GM12878 (cell line): ENCODE measurements around the gene NR3C1. TPM values are rescaled to one million over a fixed set of nuclear protein-coding genes. Genes with fewer than 3 reads are reported as not detected.
A peak's percentile ranks its signal among the peaks of the same experiment; 100 is the strongest.

Experiments
- BRCA1 ChIP-seq: IDR thresholded peaks from 2 replicates; pipeline ENCODE4 v1.6.1; 2011; ENCODE audit warnings: low read depth, low read length, improper control_type of control experiment
- CBFB ChIP-seq: IDR thresholded peaks from 2 replicates; pipeline ENCODE4 v1.6.1; 2016; ENCODE audit warnings: antibody characterized with exemption, low read depth
- CREB1 ChIP-seq: IDR thresholded peaks from 2 replicates; pipeline ENCODE4 v1.6.1; 2012; ENCODE audit warnings: low read depth, mild to moderate bottlenecking, inconsistent platforms
- FOXM1 ChIP-seq: IDR thresholded peaks from 2 replicates; pipeline ENCODE4 v1.6.1; 2012; ENCODE audit warnings: low read depth, mild to moderate bottlenecking, inconsistent platforms, low read length, moderate library complexity
- MEF2A ChIP-seq: IDR thresholded peaks from 2 replicates; pipeline ENCODE4 v1.6.1; 2011; ENCODE audit warnings: low read depth, mild to moderate bottlenecking, low read length, moderate library complexity; ENCODE audit not compliant: insufficient read depth
- MTA2 ChIP-seq: fragments of 450-650 bp; IDR thresholded peaks from 2 replicates; pipeline ENCODE4 v1.6.1; 2016; ENCODE audit warnings: low read depth, mild to moderate bottlenecking, moderate library complexity
- POU2F2 ChIP-seq: IDR thresholded peaks from 3 replicates; pipeline ENCODE4 v1.6.1; 2011; ENCODE audit warnings: low read depth, mild to moderate bottlenecking, low read length, borderline replicate concordance
- RAD21 ChIP-seq: IDR thresholded peaks from 2 replicates; pipeline ENCODE4 v1.6.1; 2011; ENCODE audit warnings: mild to moderate bottlenecking, low read depth, low read length, moderate library complexity; ENCODE audit not compliant: insufficient read depth
- RFX5 ChIP-seq: IDR thresholded peaks from 2 replicates; pipeline ENCODE4 v1.6.1; 2011; ENCODE audit warnings: low read depth, low read length, improper control_type of control experiment
- SIN3A ChIP-seq: IDR thresholded peaks from 2 replicates; pipeline ENCODE4 v1.6.1; 2012; ENCODE audit warnings: low read depth, low read length, improper control_type of control experiment
- SP1 ChIP-seq: IDR thresholded peaks from one replicate; pipeline ENCODE4 v1.6.1; 2011; ENCODE audit warnings: low read depth, low read length
- SRF ChIP-seq, 2 experiments: IDR thresholded peaks; 2 replicates each; pipeline ENCODE4 v1.6.1; 2011; ENCODE audit warnings: low read depth in 2 of 2, low read length in 2 of 2, mild to moderate bottlenecking in 1 of 2, moderate library complexity in 1 of 2
- WRNIP1 ChIP-seq: IDR thresholded peaks from 2 replicates; pipeline ENCODE4 v1.6.1; 2011; ENCODE audit warnings: low read depth, low read length, improper control_type of control experiment, borderline replicate concordance
- YY1 ChIP-seq: IDR thresholded peaks from 2 replicates; pipeline ENCODE4 v1.6.1; 2011; ENCODE audit warnings: low read depth, mild to moderate bottlenecking, low read length
- ZNF24 ChIP-seq: fragments of 450-650 bp; IDR thresholded peaks from 2 replicates; pipeline ENCODE4 v1.6.1; 2017; ENCODE audit warnings: antibody characterized with exemption, mild to moderate bottlenecking
- polyA plus RNA-seq, 11 experiments: library from polyadenylated mRNA; depleted of rRNA in 4 of 11; unstranded in 6 of 11; stranded (reverse) in 5 of 11; fragments of >200 nt; fragmentation: Nextera tagmentation in 4 of 11; fragmentation: Illumina TruSeq in 1 of 11; extraction: Ambion mirVana in 4 of 11; extraction: Trizol in 1 of 11; gene quantifications; 1 replicate in 1 of 11; 2 replicates in 10 of 11; pipeline versions ENCODE4 v1.2.1 to v1.2.3, GENCODE V29; 2011 to 2016; ENCODE audit warnings: inconsistent platforms in 2 of 11, missing spikeins in 2 of 11, low read depth in 1 of 11
- total RNA-seq, 4 experiments: library from RNA; depleted of rRNA in 3 of 4; stranded (reverse); fragments of >200 nt in 3 of 4; fragmentation: Illumina TruSeq in 1 of 4; extraction: Trizol in 1 of 4; gene quantifications; 2 replicates each; pipeline versions ENCODE4 v1.2.1 to v1.2.3, GENCODE V29; 2013 to 2021
- TF ChIP-seq, protein P1 (sequence below): fragments of 450-650 bp; formaldehyde crosslinking; IDR thresholded peaks from 2 replicates; pipeline ENCODE4 v1.4.0; 2020; ENCODE audit warnings: mild to moderate bottlenecking, moderate library complexity
- TF ChIP-seq, protein P2 (sequence below): IDR thresholded peaks from 2 replicates; pipeline ENCODE4 v1.6.1; 2011; ENCODE audit warnings: borderline replicate concordance, low read depth, mild to moderate bottlenecking, moderate library complexity, low read length; ENCODE audit not compliant: insufficient read depth, poor library complexity, severe bottlenecking
- TF ChIP-seq, protein P3 (sequence below): IDR thresholded peaks from 2 replicates; pipeline ENCODE4 v1.6.1; 2012; ENCODE audit warnings: improper control_type of control experiment, low read depth, low read length; ENCODE audit not compliant: insufficient replicate concordance
- TF ChIP-seq, protein P4 (sequence below): fragments of 450-650 bp; IDR thresholded peaks from 2 replicates; pipeline ENCODE4 v1.6.1; 2017; ENCODE audit warnings: borderline replicate concordance

Gene NR3C1
- total and polyA plus RNA-seq, 10 of the 15 experiments (the other 5 are each of a cell fraction or from before 2014, with no cell fraction given), result 49.7 to 141 (median 109) TPM

GRCh38 chr5:143427122-143427735, 23.7 kb upstream of the NR3C1 start (continued):
- TF ChIP-seq, protein P1, sequence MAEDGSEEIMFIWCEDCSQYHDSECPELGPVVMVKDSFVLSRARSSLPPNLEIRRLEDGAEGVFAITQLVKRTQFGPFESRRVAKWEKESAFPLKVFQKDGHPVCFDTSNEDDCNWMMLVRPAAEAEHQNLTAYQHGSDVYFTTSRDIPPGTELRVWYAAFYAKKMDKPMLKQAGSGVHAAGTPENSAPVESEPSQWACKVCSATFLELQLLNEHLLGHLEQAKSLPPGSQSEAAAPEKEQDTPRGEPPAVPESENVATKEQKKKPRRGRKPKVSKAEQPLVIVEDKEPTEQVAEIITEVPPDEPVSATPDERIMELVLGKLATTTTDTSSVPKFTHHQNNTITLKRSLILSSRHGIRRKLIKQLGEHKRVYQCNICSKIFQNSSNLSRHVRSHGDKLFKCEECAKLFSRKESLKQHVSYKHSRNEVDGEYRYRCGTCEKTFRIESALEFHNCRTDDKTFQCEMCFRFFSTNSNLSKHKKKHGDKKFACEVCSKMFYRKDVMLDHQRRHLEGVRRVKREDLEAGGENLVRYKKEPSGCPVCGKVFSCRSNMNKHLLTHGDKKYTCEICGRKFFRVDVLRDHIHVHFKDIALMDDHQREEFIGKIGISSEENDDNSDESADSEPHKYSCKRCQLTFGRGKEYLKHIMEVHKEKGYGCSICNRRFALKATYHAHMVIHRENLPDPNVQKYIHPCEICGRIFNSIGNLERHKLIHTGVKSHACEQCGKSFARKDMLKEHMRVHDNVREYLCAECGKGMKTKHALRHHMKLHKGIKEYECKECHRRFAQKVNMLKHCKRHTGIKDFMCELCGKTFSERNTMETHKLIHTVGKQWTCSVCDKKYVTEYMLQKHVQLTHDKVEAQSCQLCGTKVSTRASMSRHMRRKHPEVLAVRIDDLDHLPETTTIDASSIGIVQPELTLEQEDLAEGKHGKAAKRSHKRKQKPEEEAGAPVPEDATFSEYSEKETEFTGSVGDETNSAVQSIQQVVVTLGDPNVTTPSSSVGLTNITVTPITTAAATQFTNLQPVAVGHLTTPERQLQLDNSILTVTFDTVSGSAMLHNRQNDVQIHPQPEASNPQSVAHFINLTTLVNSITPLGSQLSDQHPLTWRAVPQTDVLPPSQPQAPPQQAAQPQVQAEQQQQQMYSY (CRISPR knock-in tag), result no peak
- TF ChIP-seq SIN3A (no peak), YY1 (peak; percentile 80), SP1 (no peak), MEF2A (peak; percentile 54; the same call in 1 of the 2 replicates), SRF (IDR thresholded peaks at IDR 0.05; ENCODE audit: low read depth in 2 of 2, low read length in 2 of 2) (no peak), BRCA1 (no peak), MTA2 (peak; percentile 42; the same call in 1 of the 2 replicates), CBFB (peak; percentile 73; the same call in 1 of the 2 replicates), CREB1 (no peak), FOXM1 (peak; percentile 81; the same call in 1 of the 2 replicates), WRNIP1 (no peak), RAD21 (no peak), ZNF24 (no peak), RFX5 (no peak), POU2F2 (no peak)
- TF ChIP-seq, protein P2, sequence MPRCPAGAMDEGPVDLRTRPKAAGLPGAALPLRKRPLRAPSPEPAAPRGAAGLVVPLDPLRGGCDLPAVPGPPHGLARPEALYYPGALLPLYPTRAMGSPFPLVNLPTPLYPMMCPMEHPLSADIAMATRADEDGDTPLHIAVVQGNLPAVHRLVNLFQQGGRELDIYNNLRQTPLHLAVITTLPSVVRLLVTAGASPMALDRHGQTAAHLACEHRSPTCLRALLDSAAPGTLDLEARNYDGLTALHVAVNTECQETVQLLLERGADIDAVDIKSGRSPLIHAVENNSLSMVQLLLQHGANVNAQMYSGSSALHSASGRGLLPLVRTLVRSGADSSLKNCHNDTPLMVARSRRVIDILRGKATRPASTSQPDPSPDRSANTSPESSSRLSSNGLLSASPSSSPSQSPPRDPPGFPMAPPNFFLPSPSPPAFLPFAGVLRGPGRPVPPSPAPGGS, result peak; percentile 92
- TF ChIP-seq, protein P3, sequence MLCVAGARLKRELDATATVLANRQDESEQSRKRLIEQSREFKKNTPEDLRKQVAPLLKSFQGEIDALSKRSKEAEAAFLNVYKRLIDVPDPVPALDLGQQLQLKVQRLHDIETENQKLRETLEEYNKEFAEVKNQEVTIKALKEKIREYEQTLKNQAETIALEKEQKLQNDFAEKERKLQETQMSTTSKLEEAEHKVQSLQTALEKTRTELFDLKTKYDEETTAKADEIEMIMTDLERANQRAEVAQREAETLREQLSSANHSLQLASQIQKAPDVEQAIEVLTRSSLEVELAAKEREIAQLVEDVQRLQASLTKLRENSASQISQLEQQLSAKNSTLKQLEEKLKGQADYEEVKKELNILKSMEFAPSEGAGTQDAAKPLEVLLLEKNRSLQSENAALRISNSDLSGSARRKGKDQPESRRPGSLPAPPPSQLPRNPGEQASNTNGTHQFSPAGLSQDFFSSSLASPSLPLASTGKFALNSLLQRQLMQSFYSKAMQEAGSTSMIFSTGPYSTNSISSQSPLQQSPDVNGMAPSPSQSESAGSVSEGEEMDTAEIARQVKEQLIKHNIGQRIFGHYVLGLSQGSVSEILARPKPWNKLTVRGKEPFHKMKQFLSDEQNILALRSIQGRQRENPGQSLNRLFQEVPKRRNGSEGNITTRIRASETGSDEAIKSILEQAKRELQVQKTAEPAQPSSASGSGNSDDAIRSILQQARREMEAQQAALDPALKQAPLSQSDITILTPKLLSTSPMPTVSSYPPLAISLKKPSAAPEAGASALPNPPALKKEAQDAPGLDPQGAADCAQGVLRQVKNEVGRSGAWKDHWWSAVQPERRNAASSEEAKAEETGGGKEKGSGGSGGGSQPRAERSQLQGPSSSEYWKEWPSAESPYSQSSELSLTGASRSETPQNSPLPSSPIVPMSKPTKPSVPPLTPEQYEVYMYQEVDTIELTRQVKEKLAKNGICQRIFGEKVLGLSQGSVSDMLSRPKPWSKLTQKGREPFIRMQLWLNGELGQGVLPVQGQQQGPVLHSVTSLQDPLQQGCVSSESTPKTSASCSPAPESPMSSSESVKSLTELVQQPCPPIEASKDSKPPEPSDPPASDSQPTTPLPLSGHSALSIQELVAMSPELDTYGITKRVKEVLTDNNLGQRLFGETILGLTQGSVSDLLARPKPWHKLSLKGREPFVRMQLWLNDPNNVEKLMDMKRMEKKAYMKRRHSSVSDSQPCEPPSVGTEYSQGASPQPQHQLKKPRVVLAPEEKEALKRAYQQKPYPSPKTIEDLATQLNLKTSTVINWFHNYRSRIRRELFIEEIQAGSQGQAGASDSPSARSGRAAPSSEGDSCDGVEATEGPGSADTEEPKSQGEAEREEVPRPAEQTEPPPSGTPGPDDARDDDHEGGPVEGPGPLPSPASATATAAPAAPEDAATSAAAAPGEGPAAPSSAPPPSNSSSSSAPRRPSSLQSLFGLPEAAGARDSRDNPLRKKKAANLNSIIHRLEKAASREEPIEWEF, result no peak
- TF ChIP-seq, protein P4, sequence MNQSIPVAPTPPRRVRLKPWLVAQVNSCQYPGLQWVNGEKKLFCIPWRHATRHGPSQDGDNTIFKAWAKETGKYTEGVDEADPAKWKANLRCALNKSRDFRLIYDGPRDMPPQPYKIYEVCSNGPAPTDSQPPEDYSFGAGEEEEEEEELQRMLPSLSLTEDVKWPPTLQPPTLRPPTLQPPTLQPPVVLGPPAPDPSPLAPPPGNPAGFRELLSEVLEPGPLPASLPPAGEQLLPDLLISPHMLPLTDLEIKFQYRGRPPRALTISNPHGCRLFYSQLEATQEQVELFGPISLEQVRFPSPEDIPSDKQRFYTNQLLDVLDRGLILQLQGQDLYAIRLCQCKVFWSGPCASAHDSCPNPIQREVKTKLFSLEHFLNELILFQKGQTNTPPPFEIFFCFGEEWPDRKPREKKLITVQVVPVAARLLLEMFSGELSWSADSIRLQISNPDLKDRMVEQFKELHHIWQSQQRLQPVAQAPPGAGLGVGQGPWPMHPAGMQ, result no peak
